Mesenteric fat pad (tissue), 1 donor: ENCODE results near the gene TRIM37. TPM values are rescaled to one million over a fixed set of nuclear protein-coding genes. Genes with fewer than 3 reads are reported as not detected.
A peak's percentile ranks its signal among the peaks of the same experiment; 100 is the strongest.
"Not testable (repeated sequence)": the region's sequence is repeated elsewhere in the genome, so short reads cannot be mapped to it uniquely, and the experiment has no call there.

Experiments
- DNase-seq: peaks from one replicate; pipeline ENCODE4 v3.0.0-alpha.2; 2020; ENCODE audit warnings: low spot score
- microRNA-seq: library from miRNA; unstranded; fragments of <30 nt; microRNA quantifications from one replicate; pipeline ENCODE4 v1.2.0, GENCODE V29; 2020; ENCODE audit warnings: borderline number of aligned reads
- total RNA-seq: library from RNA; stranded (reverse); fragmentation: NEBNext Ultra II Directional; extraction: Animal tissue kit (Norgen Biotek cat#: 25700); gene quantifications from one replicate; pipeline ENCODE4 v1.2.1, GENCODE V29; 2021
- donor health status: DM: yes; HTN: yes; CAD: no.

TRIM37 gene
- total RNA-seq, 1 donor from 2014 or later = 16.0 TPM

DNA sequence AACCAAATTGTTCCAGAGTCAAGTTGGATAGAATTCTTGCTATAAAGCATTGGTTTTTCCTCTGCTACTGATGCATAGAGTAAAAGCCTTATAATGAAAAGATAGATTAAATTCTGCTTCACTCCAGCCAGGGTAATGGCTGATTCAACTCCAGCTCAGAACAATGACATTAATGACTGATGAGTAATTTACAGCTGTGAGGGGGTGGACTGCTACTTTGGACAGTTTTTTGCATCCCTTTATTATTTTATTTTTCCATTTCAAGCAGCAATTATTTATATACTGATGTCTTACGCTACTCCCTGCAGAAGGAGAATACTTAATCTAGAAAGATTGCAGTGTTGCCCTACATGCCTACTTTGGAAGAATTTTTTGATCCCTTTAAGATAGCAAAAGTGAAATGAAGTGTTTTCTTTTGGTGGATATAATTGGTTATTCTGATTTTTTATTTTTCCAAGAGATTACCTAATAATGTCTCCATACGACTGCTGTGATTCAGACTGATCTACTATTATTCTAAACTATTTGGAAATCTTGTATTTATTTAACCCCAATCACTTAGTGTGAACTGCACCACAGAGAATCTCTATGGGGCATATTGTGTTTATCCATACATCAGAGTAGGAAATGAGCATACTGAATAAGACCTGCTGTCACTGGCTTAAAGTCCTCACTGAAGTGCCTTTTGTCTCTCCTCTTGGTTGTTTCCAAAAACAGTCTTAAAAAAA is 149.5 kb downstream of the TRIM37 start:
- DNase-seq = no peak

DNA sequence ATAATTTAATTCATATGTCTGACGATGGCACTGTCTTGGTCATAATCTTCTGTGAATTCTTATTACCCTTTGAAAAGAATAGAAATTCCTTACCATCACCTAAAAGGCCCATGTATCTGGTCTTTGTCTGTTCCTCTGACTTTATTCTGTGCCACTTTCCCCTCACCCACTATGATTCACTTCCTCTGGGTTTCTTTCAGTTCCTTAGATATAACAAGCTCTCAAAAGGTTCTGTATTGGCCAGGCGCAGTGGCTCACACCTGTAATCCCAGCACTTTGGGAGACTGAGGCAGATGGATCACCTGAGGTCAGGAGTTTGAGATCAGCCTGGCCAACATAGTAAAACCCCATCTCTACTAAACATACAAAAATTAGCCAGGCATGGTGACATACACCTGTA is 152.3 kb downstream of the TRIM37 start:
- not testable (repeated sequence) for DNase-seq

DNA sequence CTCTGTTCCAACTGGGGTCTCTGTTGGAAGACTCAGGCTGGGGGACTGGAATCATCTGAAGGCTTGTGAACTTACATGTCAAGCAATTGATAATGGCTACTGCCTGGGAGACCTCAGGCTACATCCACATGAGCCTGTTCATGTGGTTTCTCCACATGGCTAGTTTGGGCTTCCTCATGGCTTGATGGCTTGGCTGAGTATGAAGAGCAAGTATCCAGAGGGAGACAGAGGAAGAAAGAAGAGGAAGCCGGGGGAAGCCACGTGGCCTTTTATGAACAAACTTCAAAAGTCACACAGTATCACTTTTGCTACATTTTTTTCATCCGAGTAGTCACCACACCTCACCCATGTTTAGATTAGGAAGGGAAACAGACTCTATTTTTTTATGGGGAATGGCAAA is 158.9 kb downstream of the TRIM37 start:
- DNase-seq = no peak

DNA sequence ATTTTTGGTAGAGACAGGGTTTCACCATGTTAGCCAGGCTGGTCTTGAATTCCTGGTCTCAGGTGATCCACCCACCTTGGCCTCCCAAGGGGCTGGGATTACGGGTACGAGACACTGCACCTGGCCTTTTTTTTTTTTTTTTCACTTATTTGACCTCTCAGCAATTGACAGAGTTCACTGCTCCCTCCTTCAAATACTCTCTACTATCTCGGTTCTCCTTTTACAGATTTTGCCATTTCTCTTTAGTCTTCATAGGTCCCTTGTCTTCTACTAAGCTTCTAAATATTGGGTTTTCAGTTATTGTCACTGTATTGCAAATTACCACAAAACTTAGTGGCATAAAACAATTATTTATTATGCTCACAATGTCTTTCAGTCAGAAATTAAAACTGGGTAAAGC is 159.3 kb downstream of the TRIM37 start:
- no peak for DNase-seq

DNA sequence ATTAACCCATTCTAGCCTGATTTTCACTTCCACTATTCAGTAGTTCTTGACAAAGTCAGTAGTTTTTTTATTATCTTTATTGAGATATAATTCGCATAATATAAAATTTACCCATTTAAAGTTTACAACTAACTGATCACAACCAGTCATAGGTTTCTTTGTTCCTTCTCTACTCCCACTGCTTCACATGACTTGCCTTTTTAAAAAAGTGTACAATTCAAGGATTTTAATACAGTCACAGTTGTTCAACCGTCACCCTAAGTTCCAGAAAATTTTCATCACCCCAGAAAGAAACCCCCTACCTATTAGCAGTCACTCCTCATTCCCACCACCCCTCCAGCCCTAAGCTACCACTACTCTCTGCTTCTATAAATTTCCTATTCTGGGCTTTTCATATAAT is 162.5 kb downstream of the TRIM37 start:
- no peak for DNase-seq

DNA sequence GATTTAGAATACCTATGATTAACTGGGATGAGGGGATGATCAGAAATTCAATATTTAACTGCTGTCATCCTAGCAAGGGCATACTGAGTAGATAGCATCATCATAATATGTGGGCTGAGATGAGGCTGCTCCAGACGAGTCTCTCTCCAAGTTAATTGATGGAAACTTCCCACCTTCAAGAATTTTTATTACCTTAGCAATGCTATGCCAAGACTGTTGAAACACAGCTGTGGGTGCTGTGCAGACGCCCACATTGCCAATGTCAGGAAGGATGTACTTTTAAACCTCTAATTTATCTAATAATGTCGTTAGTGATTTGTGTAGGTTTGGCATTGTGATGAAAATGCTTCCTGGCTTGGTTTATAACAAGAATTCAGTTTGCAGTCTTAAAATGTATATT is 170.4 kb downstream of the TRIM37 start:
- no peak for DNase-seq

DNA sequence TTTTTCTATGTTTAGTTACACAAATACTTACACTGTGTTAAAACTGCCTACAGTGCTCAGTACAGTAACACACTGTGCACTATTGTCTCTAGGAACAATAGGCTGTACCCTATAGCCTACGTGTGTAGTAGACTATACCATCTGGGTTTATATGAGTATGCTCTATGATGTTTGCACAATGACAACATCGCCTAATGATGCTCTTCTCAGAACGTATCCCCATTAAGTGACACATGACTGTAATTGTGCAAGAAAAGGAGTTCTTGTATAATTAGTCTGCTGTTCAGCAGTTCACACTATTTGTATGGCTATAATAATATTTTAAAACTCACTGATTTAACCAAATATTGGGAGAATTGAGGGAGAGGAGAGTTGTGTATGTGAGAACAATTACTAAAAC is 173.7 kb downstream of the TRIM37 start:
- no peak for DNase-seq

Small RNAs within 50 kb of the gene (microRNA-seq; reads per million reads assigned to microRNA genes)
- gene MIR301A (35.6 reads per million, percentile 31 among the genes with 10 or more reads in this experiment), gene MIR454 (741 reads per million, percentile 75 among the genes with 10 or more reads in this experiment)

Other genes with a start within 250 kb of the TRIM37 start
- 21.2 TPM for gene SKA2, start 48.3 kb upstream of the TRIM37 start, total RNA-seq
- gene PRR11, start 48.9 kb upstream of the TRIM37 start, total RNA-seq = 2.9 TPM
- gene SMG8, start 103.2 kb upstream of the TRIM37 start, total RNA-seq = 9.0 TPM
- gene GDPD1, start 113.6 kb upstream of the TRIM37 start, total RNA-seq = 1.2 TPM
- gene YPEL2, start 224.8 kb upstream of the TRIM37 start, total RNA-seq = 35.5 TPM